HG03280 (cell line): ENCODE measurements around the gene KCNG2.

ENCODE experiments used
- ATAC-seq: cut with Tn5 transposase; IDR thresholded peaks from one replicate; pipeline ENCODE4 v1.9.1; 2021; ENCODE audit warnings: mild to moderate bottlenecking, moderate library complexity; ENCODE audit not compliant: unreplicated experiment

The KCNG2 gene

DNA sequence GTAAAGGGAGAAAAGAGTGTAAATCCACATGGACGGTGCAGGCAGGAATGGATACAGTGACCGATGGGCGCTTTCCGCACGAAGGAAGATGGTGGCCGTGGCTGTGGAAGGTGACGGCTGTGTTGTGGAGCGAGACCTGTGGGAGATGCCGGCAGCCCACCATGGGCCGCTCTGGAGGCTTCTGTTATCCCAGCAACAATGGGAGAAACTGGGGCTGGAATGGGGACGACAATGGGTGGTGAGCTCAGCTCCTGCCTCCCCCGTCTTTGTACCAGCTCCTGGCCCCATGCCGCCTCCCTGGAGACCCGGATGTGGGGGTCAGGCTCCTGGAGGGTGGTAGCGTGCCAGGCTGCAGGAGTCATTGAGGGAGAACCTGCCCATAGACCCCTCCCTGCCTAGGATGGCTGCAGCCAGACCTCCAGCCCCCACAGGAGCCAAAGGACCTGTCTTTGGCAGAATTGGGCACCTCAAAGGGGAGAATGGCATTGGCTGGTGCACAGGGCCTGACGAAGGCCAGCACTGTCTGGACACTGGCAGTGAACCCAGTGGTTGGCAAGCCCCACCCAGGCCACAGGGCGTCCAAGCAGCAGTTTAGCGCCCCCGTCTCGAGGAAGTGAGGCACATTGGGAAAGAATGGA lies 81.1 kb downstream of the KCNG2 start:
- no peak for ATAC-seq

DNA sequence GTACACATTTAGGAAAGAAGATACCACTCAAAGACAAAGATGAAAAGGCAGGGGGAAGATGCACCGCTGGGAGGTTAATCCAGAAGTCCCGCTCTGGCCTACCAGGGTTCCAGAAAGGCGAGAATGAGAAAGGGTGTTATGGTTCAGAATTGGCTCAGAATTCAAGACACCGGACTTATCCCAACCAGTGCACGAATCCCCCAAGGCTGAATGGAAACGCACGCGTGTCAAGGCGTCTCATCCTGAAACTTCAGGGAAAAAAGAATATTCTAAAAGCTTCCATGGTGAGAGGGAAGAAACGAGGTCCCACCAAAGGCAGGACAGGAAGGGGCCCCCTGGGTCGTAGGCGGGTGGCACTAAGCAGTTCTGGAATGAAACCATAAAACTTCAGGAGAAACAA lies 81.8 kb downstream of the KCNG2 start:
- no peak for ATAC-seq

DNA sequence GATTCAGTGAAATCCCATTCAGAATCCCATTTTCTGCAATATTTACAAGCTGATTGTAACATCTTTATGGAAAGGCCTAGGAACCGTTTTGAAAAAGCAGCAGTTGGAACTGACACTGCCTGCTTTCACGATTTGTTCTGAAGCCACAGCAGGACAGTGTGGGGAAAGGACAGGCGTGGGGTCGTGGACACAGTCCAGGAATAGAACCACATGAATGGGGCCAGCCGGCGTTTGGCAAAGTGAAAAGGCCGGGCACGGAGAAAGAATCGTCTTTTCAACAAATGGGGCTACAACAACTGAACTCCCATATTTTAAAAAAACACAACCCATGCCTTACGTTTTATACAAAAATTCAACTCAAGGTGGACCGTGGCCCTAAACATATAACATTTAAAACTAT lies 84.0 kb downstream of the KCNG2 start:
- no peak for ATAC-seq

DNA sequence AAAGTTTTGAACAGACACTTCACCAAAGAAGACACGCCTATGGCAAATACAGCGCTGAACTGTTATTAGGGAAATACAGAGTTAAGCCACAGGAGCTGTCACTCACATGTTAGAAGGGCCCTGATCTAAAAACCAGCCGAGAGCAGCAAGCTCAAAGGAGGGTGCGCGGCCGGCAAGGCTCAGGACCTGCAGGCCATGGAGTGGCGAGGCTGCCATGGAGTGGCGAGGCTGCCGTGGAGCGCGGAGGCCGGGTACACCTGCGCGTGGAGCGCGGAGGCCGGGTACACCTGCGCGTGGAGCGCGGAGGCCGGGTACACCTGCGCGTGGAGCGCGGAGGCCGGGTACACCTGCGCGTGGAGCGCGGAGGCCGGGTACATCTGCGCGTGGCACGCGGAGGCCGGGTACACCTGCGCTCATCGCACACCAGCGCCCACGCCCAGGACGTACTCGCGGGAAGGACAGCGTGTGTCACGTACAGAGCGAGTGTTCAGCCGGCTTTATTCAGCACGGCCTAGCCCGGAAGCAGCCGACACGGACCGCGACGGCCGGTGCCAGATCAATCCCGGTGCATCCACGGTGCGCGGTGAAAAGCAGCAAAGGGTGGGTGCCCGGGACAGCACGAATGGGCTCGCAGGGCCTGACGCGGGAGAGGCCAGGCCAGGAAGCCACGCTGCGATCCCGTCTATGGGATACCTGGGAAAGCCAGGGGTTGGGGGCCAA lies 84.9 kb downstream of the KCNG2 start:
- ATAC-seq = no peak

GRCh38 chr18:79883461-79884293 lies 85.9 kb downstream of the KCNG2 start:
- no peak for ATAC-seq

DNA sequence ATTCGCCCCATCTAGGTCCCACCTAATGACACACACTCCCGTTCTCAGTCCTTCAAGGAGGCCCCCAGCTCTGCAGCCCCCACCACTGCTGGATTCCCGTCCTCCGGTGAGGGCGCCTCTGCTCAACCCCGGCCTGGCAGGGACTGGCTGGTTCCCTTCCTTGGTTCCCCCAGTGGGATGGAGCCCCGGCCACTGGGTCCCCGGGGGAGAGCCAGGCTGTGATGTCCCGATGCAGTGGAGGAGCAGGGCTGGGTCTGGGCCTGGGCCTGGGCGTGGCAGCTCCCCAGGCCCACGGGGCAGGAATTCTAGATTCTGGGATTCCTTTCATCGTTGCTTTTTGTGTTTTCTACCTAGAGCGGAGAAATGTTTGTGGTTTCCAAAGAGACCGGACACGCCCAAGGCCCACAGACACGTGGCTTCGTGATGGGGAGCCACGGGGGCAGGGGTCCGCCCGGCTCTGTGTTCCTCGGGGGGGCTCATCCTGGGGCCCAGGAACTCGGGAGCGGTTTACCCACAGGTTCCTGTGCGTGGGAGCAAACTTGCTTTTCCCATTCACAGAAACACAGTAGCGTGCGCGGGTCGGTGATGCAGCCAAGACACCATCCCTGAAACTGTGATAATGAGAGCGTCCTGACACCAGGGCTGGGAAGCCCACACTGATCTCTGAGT lies 86.7 kb downstream of the KCNG2 start:
- no peak for ATAC-seq

- ATAC-seq = no peak
These were observed 87.4 kb downstream of the KCNG2 start for GRCh38 chr18:79884963-79885728.

DNA sequence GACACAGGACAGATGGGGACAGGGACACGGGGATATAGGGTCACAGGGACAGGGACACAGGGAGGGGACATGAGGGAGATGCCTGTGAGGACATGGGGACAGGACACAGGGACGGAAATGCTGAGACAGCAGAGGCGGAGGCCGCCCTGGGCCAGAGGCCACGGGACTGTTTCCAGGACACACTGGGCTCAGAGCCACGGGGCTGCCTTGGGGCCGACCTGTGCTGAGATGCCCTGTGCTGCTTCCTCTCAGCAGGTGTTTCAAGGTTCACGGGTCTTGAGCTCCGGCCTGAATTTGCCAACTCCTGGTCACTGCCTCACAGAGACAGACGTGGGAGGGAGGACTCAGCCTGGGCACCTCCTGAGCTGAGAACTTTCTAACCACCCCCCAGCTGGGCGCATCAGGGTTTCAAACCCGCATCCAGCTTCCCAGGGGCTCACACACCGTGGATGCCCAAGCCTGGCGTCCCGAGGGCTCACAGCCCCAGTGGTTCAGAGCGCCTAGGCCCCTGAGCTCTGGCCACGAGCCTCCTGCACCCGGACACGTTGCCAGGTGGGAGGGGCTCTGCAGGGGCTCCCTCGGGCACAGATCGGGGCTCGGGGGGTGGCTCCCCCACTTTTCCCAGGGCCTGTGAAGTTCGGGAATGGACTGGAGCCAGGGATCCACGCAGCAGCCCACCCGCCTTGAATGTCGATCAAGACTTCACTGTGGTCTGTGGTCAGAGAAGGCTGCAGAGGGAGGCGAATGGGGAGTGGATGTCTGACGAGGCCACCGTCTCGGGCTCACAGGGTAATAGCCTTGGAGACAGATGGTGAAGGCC lies 89.7 kb downstream of the KCNG2 start:
- no peak for ATAC-seq

DNA sequence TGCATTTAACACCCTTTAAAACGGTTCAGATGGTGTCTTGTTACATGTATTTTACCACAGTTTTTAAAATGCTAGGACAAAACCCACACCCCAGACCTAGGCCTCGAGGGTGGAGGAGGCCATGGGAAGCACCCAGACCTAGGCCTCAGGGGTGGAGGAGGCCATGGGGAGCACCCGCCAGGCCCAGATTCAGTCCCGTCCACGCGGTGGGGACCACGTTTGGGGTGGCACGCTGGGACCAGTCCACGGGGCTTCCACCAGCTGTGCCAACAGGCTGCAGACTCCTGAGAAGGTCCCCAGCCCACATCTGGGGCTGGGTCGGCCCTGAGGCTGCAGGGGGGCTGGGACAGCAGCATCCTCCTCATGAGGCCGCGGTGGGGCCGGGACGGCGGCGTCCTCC lies 90.3 kb downstream of the KCNG2 start:
- no peak for ATAC-seq

GRCh38 chr18:79889569-79889968 lies 91.8 kb downstream of the KCNG2 start:
- ATAC-seq = no peak

- no peak for ATAC-seq
These were observed 92.9 kb downstream of the KCNG2 start for GRCh38 chr18:79890674-79891073.

DNA sequence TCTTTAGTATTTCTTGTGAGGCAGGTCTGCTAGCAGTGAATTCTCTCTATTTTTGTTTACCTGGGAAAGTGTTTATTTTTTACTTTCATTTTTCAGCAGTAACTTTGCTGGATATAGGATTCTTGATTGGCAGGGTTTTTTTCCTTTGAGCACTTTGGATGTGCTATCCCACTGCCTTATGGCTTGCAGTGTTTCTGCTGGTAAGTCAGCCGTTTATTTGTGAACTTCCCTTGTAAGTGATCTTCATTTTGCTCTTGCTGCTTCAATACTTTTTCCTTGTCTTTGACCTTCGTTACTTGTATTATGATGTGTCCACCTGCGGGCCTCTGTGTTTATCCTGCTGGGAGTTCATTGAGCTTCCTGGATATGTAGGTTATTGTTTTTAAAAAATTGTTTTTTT lies 99.0 kb downstream of the KCNG2 start:
- no peak for ATAC-seq

DNA sequence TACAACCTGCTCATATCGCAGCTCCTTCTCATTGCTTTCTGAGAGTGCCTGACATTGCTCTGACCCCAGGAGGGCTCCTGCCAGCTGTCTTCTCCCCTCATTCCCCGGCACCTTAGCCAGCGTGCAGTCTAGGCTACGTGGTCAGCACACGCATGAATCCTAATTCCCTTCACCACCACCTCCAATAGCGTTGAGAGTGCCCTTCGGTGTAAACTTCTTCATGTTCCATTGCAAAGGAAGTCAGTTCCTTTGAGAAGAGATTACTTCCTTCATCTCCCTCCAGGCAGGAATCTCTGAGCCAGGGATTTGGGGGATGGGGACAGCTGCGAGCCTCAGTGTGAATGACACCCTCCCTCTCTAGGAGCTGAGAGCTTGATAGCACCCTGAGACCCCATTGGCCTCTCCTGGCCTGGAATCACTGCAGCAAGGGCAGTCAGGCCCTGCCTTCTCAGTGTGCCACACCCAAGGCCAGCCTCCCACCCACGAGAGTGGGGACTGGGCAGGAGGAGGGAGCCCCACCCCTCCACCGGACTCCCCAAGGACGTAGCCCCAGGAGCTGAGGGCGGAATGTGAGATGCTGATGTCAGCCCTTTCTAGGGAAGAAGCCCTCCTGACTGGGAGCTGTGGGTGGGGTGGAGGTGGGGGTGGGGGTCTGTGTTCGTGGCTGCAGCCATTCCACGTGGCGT lies 100.3 kb downstream of the KCNG2 start:
- no peak for ATAC-seq

- no peak for ATAC-seq
These were observed 101.3 kb downstream of the KCNG2 start for GRCh38 chr18:79898952-79899608.

- ATAC-seq = no peak
These were observed 102.1 kb downstream of the KCNG2 start for GRCh38 chr18:79899609-79900445.

- no peak for ATAC-seq
These were observed 103.2 kb downstream of the KCNG2 start for GRCh38 chr18:79900610-79901570.

GRCh38 chr18:79901665-79902064 lies 103.9 kb downstream of the KCNG2 start:
- ATAC-seq = no peak
